ENCODE results near the gene DDAH1.

The DDAH1 gene

DNA sequence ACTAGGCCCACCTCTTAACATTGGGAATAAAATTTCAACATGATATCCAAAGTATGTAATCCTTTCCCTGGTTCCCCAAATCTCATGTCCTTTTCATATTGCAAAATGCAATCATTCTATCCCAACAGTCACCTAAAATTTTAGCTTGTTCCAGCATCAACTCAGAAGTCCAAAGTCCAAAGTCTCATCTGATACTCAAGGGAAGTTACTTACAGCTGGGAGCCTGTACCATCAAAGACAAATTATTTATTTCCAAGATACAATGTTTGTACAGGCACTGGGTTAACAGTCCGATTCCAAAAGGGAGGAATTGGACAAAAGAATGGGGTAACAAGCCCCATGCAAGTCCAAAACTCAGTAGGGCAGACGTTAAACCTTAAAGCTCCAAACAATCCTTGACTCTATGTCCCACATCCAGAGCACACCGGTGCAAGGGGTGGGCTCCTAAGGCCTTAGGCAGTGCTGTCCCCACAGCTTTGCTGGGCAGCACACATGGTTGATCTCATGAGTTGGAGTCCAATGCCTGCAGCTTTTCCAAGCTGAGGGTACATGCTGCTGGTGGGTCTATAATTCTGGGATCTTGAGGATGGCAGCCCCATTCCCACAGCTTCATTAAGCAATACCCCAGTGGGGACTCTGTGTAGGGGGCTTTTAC is 78.8 kb downstream of the DDAH1 start:
- no peak for DNase-seq

- no peak for DNase-seq
These were observed 85.5 kb downstream of the DDAH1 start for GRCh38 chr1:85379203-85380136.

DNA sequence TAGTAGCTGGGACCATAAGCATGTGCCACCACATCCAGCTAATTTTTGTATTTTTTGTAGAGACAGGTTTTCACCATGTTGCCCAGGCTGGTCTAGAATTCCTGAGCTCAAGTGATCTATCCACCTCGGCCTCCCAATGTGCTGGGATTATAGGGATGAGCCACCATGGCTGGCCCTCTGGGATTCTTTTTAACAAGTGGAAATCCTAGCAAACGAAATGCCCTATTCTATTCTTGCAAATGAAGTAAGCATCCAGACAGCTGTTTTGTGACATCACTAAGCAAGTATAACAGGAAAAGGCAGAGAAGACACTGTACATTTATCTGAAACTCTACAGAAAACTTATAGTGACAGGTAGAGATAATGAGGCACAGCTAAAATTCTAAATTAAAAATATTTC is 86.4 kb downstream of the DDAH1 start:
- DNase-seq: no peak

GRCh38 chr1:85376356-85376755 is 88.6 kb downstream of the DDAH1 start:
- no peak for DNase-seq

- no peak for DNase-seq
These were observed 89.5 kb downstream of the DDAH1 start for GRCh38 chr1:85375493-85375892.

DNA sequence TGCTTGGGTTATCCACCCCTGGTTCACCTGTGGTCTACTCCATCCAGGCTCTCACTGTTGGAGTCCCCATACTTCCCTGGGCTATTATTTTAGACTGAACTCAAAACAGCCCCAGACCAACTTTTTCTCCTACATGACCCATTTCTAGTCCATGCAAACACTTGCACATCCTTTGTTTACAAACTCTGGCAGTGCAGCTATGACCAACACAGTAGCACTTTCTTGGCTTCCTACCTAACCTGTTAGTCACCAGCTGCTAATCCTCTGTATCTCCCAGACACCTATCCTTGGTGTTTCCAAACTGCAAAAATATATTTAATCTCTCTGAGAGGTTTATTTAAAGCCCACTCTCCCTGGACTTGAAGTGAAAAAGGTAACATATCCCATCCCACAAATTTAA is 90.8 kb downstream of the DDAH1 start:
- no peak for DNase-seq

GRCh38 chr1:85373378-85373708 is 91.6 kb downstream of the DDAH1 start:
- no peak for DNase-seq

DNA sequence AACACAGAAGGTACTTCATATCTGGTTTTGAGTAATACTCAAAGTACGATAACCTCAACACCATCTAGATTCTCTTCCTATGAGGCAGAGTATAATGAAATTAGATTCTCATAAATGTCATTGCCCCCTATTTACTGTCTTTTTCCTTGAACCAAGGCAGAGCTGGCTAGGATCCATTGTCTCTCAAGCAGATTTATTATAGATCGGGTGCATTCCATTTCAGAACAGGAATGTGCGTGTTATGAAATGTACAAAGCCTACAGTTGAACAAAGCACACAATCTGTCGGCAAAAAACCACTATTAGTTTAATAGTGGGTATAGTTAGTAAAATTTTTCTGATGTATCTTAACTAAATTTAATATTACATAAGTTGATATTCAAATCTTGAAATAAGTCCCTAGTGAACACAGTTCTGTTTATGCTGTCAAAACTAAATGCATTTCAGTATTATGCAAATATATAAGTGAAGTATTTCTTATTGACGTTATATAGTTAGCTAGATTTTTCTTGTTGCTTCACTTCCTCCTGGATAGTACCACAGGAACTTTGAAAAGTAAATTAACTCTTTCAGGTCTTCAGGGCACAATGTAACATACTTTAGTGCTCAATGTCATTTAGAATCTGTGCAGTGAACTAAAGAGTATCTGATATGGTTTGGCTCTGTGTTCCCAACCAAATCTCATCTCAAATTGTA is 92.1 kb downstream of the DDAH1 start:
- DNase-seq: no peak

- no peak for DNase-seq
These were observed 93.9 kb downstream of the DDAH1 start for GRCh38 chr1:85371021-85371420.

DNA sequence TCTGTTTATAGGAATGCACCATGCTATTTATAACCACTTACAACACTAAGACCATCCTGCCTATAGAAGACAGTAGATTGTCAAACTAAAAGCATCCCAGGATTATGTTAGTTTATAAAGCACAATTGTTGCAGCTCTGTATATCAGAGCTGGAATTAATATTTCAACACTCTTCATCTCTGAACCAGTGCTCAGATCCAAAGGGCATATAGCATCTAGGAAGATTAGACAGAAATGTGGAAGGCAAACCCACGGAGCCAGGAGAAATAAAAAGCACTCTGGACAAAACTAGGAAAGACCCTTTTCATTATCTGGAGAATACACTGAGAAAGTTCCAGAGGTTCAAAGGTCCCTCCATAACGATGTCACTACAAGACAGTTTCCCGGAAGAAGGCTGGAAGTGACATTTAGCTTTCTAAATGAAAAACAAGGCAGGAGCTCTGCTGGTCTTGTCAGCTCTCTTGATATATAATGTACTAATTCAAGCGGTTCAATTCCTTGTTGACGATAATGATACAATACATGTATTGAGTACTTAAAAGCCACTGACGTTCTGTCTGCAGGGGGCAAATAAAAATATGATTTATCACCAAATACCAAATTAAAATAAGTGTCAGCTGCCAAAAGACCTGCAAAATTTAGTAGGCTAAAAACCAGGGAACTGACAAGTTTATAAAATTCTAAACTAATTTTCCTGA is 96.7 kb downstream of the DDAH1 start:
- no peak for DNase-seq

DNA sequence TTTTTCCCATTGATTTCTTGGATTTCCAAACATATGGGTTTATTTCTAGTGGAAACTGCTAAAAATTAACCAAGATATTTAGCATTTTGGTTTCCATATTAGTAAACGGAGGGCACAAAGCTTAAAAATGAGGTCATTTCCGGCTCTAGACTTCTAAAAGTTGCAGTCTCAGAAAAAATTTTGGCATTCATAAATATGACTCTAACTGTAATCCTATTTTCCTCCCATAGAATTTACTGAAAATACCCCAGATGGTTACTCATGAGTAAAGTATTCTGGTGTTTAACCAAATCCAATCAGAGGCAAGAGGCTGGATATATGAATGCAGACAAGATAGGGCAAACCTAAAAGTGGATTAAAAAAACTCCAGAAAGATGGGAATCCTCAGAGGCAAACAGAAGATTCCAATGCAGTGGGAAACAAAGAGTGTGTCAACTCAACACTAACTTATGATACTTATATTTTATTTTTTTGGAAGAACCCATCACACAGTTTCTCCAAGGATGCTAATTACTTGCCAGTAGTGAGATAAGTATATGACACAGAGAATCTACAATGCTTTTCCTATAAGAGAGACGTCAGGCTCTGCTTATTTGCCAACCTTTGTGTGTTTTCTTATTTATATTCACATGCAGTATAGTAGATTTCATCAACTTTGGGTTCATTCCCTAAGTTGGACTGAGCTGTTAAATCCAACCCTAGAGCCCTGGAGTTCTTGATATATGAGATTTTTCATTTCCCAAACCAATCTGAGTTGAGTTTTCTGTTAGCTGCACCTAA is 98.4 kb downstream of the DDAH1 start:
- DNase-seq: no peak

DNA sequence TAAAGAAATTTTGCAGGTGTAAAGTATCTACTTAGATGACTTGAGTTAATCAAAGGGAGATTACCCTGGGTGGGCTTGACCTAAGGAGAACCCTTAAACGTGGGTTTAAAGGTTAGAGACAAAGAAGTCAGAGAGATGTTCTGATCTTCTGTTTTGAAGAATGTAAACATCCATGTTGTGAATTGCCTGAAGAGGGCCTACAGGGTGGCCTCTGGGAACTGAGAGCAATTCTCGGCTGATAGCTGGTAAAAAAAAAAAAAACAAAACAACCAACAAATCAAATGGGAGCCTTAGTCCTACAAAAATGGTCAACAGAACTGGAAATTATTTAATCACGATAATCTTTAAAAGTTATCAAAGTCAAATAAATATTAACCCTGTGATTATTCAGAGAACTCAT is 99.1 kb downstream of the DDAH1 start:
- no peak for DNase-seq

- no peak for DNase-seq
These were observed 101.4 kb downstream of the DDAH1 start for GRCh38 chr1:85363521-85363920.

DNA sequence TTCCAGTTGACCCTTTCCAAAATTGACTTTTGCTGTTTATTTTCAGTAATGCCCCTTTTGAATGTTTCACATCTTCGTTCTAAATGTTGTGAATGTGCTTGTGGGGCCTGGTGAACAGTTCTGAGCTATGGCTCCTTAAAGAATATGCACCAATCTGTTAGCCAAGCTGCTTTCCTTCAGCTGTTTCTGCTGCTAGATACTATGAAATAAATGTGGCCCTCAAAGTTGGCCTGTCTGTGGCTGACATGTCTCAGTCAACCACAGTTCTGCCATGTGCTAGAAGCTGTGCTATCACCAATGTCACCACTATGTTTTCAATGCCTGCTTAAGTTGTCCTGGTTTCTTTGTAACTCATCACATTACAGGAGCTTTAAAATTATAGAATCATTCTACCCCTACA is 101.9 kb downstream of the DDAH1 start:
- DNase-seq: no peak

DNA sequence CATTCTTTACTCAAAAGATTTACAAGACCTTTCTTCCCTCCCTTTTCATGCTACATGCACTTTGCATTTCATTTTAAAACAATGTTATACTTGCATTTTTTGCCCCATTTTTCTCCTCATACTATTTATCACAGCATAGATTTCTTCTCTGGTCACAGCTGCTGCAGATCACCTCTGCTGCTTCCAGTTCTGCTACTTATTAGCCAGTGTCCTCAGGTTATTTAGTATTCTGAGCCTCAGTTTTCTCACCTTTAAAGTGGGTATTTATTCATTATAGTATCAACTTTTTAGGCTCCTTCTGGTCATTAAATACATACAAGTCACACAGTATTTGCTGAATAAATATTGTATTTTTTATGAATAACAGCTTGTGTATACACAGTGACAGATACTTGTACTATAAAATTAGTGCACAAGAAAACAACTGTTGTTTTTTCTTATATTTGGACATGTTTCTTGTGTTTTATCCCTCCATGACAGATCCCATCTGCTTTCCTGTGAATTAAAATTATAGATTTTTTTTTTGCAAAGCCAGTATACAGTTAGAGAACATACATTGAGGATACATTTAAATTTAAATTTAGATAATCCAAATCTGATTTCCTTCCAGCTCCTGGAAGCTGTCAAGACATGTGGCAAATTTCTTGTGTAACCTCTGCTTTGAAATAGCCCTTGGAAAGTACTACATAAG is 103.2 kb downstream of the DDAH1 start:
- DNase-seq: no peak

DNA sequence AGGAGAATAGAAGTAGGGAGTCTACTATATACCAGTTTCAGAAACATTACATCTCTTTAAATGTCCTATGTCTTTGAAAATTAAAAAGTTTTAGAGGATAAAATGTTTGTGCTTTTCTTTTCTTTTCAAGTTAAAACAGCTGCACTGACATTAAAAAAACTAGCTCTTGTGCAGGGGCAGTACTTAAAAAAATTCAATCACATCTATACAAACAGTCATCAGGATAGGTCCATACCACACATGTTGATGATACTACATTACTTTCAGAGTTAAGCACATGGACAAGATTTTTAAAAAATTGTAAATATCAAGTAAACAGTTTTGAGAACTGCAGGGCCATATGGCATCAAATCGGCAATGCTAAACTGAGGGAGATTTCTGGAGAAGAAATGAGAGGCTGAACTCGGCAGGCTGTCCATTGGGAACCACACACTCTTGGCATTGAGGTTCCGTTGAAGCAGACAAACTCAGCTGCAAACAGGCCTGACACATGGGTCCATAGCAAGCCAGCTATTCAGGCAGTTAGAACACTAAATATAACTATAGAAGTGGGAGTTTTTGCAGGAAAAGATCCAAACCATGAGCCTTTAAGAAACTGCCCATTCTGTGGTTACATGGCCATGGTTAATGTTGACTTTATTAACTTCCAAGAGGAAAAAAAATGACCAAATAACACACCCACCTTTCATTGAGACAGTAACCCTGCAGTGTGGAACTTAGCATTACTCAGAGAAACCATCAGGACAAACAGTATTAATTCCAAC is 104.0 kb downstream of the DDAH1 start:
- no peak for DNase-seq

- no peak for DNase-seq
These were observed 104.9 kb downstream of the DDAH1 start for GRCh38 chr1:85359874-85360721.

- DNase-seq: no peak
These were observed 106.1 kb downstream of the DDAH1 start for GRCh38 chr1:85358702-85359438.

- DNase-seq: no peak
These were observed 107.1 kb downstream of the DDAH1 start for GRCh38 chr1:85357817-85358216.

All from OCI-M1 (cell line).